Esophagus muscularis mucosa (tissue), 3 donors: ENCODE results near the gene TYMS.

Source experiments
- EP300 ChIP-seq: sonication (generic); formaldehyde crosslinking; IDR thresholded peaks from one replicate; pipeline ENCODE4 v1.6.1; 2017; ENCODE audit warnings: antibody characterized with exemption
- TF ChIP-seq, protein P1 (sequence below), 3 experiments: fragments of 200-600 bp in 2 of 3; fragments of 450-650 bp in 1 of 3; sonication (generic) in 2 of 3; IDR thresholded peaks; one replicate each; pipeline ENCODE4 v1.5.1; 2017 to 2019; ENCODE audit warnings: antibody characterized with exemption in 3 of 3, mild to moderate bottlenecking in 2 of 3, moderate library complexity in 1 of 3

DNA sequence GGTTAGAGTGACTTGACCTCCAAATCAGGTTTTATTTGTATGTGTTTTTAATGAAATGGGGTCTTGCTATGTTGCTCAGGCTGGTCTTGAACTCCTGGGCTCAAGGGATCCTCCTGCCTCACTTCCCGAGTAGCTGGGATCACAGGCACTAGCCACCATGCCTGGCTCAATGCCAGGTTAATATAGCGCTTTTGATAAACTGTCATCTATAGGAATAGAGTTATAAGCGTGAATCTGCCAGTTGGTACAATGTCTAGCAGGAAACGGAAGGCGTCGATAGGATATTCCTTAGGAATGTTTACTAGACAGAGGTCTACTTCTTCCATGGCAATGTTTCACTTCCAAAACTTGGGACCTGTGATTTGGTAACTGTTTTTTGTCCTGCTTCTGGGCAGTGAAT, 35.2 kb upstream of the TYMS start:
- TF ChIP-seq, protein P1, sequence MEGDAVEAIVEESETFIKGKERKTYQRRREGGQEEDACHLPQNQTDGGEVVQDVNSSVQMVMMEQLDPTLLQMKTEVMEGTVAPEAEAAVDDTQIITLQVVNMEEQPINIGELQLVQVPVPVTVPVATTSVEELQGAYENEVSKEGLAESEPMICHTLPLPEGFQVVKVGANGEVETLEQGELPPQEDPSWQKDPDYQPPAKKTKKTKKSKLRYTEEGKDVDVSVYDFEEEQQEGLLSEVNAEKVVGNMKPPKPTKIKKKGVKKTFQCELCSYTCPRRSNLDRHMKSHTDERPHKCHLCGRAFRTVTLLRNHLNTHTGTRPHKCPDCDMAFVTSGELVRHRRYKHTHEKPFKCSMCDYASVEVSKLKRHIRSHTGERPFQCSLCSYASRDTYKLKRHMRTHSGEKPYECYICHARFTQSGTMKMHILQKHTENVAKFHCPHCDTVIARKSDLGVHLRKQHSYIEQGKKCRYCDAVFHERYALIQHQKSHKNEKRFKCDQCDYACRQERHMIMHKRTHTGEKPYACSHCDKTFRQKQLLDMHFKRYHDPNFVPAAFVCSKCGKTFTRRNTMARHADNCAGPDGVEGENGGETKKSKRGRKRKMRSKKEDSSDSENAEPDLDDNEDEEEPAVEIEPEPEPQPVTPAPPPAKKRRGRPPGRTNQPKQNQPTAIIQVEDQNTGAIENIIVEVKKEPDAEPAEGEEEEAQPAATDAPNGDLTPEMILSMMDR (IDR thresholded peaks at IDR 0.05) = no peak
- TF ChIP-seq EP300 = no peak
